ENCODE measurements around the gene URB2. TPM values are rescaled to one million over a fixed set of nuclear protein-coding genes. Genes with fewer than 3 reads are reported as not detected.
A peak's percentile ranks its signal among the peaks of the same experiment; 100 is the strongest.

The URB2 gene
- total and polyA plus RNA-seq, 2 of the 13 experiments (the other 11 are each of a cell fraction or from before 2014, with no cell fraction given): 4.0 to 17.6 TPM

- TF ChIP-seq ZNF687 (CRISPR knock-in tag; IDR thresholded peaks at IDR 0.05) (peak; percentile 55), BHLHE40 (IDR thresholded peaks at IDR 0.05; ENCODE audit: low read length) (no peak), ZNF660 (CRISPR knock-in tag; IDR thresholded peaks at IDR 0.05; ENCODE audit: borderline replicate concordance, low read depth) (no peak), ZNF614 (CRISPR knock-in tag; IDR thresholded peaks at IDR 0.05; ENCODE audit: borderline replicate concordance) (no peak), CREM (IDR thresholded peaks at IDR 0.05) (no peak), CREM (CRISPR knock-in tag; IDR thresholded peaks at IDR 0.05) (no peak), GATA4 (IDR thresholded peaks at IDR 0.05; ENCODE audit: borderline replicate concordance, low read depth) (no peak), ZNF770 (CRISPR knock-in tag; IDR thresholded peaks at IDR 0.05) (peak; percentile 71; the same call in 1 of the 2 replicates), HOMEZ (CRISPR knock-in tag; IDR thresholded peaks at IDR 0.05; ENCODE audit: low read depth) (no peak), CBX1 (IDR thresholded peaks at IDR 0.05; ENCODE audit: low read depth) (no peak), ZNF101 (CRISPR knock-in tag; IDR thresholded peaks at IDR 0.05; ENCODE audit: borderline replicate concordance, low read depth) (no peak), MBD4 (IDR thresholded peaks at IDR 0.05; ENCODE audit: borderline replicate concordance, low read length) (no peak), ATM (IDR thresholded peaks at IDR 0.05; ENCODE audit: borderline replicate concordance) (no peak), PAX8 (CRISPR knock-in tag; IDR thresholded peaks at IDR 0.05; ENCODE audit: borderline replicate concordance) (no peak), GATAD1 (CRISPR knock-in tag; IDR thresholded peaks at IDR 0.05) (peak; percentile 6; the same call in 1 of the 2 replicates), HOXA3 (CRISPR knock-in tag; IDR thresholded peaks at IDR 0.05) (no peak; the same call in 1 of the 2 replicates), HES4 (CRISPR knock-in tag; IDR thresholded peaks at IDR 0.05; ENCODE audit: borderline replicate concordance) (no peak), ELF4 (CRISPR knock-in tag; IDR thresholded peaks at IDR 0.05; ENCODE audit: borderline replicate concordance) (no peak), ZNF737 (CRISPR knock-in tag; IDR thresholded peaks at IDR 0.05; ENCODE audit: borderline replicate concordance) (no peak), MAFG (CRISPR knock-in tag; IDR thresholded peaks at IDR 0.05) (no peak), ZNF780A (CRISPR knock-in tag; IDR thresholded peaks at IDR 0.05) (no peak), FIP1L1 (IDR thresholded peaks at IDR 0.05; ENCODE audit: borderline replicate concordance, insufficient read depth, low read depth, low read length) (no peak), TGIF2 (CRISPR knock-in tag; IDR thresholded peaks at IDR 0.05) (no peak; the same call in 1 of the 2 replicates)
These were observed 754 bp upstream of the URB2 start (continued) for GRCh38 chr1:229625071-229625914.
